Measurements from ENCODE around the gene ZCCHC7. TPM values are rescaled to one million over a fixed set of nuclear protein-coding genes. Genes with fewer than 3 reads are reported as not detected.

The ZCCHC7 gene
- total RNA-seq, 1 experiment from 2014 or later = 41.7 TPM

DNA sequence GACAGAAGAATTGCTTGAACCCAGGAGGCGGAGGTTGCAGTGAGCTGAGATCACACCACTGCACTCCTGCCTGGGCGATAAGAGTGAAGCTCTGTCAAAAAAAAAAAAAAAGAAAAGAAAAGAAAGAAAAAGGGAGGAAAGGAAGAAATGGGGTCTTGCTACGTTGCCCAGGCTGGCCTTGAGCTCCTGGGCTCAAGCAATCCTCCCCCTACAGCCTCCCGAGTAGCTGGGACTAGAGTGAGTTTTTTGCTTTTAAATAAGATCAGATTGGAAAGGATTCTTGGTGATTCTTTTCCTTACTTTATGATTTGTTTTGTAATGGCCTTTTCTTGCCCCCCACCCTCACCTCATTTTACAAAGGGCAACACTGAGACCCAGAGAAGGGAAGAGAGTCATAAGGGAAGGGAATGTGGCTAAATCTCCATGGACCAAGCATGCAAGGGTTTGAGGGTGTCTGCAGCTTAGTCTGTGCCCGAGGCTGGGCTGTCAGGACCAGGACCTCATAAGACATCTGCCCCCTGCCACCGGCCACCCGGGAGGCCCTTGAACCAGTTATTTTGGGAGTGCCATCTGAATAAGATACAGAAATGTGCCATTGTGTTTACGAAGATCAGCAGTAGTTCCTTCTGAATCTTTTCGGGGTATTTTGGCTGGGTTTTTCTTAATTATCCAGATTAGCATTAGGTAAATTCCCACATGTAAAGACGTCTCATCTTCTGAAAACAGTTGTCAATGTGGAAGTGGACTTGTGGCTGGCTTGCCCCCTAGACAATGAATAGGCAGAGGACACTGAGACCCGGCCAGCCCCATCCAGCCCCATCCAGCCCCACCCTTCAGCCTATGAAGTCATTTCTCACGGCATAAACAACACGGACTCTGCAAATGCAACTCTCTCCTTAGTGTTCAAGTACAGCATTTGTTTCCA, 257.6 kb downstream of the ZCCHC7 start:
- POLR2A ChIA-PET = no interaction called here
- intact Hi-C loops (cut with micrococcal nuclease) = no loop called here
- CTCF ChIA-PET = no interaction called here

DNA sequence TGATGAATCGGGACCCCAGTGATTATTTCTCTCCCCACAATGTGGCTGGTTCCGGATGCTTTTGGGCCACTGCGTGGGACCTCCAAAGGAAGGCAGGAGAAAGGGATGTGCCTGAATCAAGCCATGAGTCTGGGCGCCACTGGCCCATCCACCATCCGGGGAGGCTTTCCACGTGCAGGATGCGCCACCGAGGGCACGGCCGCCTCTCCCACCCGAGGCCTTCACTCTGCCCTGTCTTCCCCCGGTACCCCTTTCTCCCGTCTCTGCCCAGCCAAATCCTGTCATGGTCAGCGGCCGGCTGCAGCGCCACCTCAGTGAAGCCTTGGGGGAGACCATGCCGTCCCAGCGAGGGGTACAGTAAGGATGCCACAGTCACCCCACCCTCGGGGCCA, 258.2 kb downstream of the ZCCHC7 start:
- H3K4me3 Mint-ChIP-seq (ENCODE audit: unreplicated experiment) = no peak overlapping the region

More for the DNA sequence above, 257.6 kb downstream of the ZCCHC7 start:
- no peaks in the 10 kb centered on the region for H3K9me3 Mint-ChIP-seq (ENCODE audit: unreplicated experiment)
- no peaks in the 10 kb centered on the region for H3K4me1 Mint-ChIP-seq (ENCODE audit: insufficient read depth, unreplicated experiment)
- no peaks in the 10 kb centered on the region for H3K36me3 Mint-ChIP-seq (ENCODE audit: insufficient read depth, unreplicated experiment)
- DNase-seq (ENCODE audit: unreplicated experiment) = no peak
- TF ChIP-seq, protein P1, sequence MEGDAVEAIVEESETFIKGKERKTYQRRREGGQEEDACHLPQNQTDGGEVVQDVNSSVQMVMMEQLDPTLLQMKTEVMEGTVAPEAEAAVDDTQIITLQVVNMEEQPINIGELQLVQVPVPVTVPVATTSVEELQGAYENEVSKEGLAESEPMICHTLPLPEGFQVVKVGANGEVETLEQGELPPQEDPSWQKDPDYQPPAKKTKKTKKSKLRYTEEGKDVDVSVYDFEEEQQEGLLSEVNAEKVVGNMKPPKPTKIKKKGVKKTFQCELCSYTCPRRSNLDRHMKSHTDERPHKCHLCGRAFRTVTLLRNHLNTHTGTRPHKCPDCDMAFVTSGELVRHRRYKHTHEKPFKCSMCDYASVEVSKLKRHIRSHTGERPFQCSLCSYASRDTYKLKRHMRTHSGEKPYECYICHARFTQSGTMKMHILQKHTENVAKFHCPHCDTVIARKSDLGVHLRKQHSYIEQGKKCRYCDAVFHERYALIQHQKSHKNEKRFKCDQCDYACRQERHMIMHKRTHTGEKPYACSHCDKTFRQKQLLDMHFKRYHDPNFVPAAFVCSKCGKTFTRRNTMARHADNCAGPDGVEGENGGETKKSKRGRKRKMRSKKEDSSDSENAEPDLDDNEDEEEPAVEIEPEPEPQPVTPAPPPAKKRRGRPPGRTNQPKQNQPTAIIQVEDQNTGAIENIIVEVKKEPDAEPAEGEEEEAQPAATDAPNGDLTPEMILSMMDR (IDR thresholded peaks at IDR 0.05; ENCODE audit: unreplicated experiment) = no peak
- H3K4me3 Mint-ChIP-seq (ENCODE audit: unreplicated experiment) = no peak overlapping the region
- H3K27me3 Mint-ChIP-seq (ENCODE audit: insufficient read depth, unreplicated experiment) = peaks cover 19% of the 10 kb centered on the region
- BruUV-seq (replicated peaks) = no TSS peak
- H3K27ac Mint-ChIP-seq (ENCODE audit: low read depth, unreplicated experiment) = no peak overlapping the region

DNA sequence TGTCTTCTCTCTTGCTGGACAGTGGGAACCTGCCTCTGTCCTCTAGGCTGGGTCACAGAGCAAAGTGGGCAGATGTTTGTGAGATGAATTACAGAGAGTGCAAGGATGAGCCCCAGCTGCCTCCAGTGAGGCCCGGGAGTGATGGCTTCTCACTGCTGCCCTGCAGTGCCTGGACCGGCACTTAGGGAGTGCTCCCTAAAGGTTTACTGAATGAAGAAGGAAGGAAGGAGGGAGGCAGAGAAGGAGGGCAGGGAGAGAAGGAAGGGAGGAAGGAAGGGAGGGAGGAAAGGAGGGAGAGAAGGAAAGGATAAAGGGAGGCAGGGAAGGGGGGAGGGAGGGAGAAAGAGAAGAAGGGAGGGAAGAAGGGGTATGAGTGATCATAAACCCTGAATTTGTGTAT, 259.5 kb downstream of the ZCCHC7 start:
- no TSS peak for BruUV-seq (replicated peaks)
- ChIA-PET POLR2A (no interaction called here), CTCF (no interaction called here)
- Mint-ChIP-seq H3K4me3 (ENCODE audit: unreplicated experiment) (no peak overlapping the region), H3K9me3 (ENCODE audit: unreplicated experiment) (no peaks in the 10 kb centered on the region), H3K27me3 (ENCODE audit: insufficient read depth, unreplicated experiment) (peaks cover 19% of the 10 kb centered on the region), H3K4me1 (ENCODE audit: insufficient read depth, unreplicated experiment) (no peaks in the 10 kb centered on the region), H3K27ac (ENCODE audit: low read depth, unreplicated experiment) (no peak overlapping the region), H3K36me3 (ENCODE audit: insufficient read depth, unreplicated experiment) (no peaks in the 10 kb centered on the region)
- TF ChIP-seq, protein P1 (IDR thresholded peaks at IDR 0.05; ENCODE audit: unreplicated experiment) = no peak
- intact Hi-C loops (cut with micrococcal nuclease) = no loop called here
- DNase-seq (ENCODE audit: unreplicated experiment) = no peak

More for the DNA sequence above, 258.2 kb downstream of the ZCCHC7 start:
- no peak for DNase-seq (ENCODE audit: unreplicated experiment)
- H3K4me1 Mint-ChIP-seq (ENCODE audit: insufficient read depth, unreplicated experiment) = no peaks in the 10 kb centered on the region
- H3K36me3 Mint-ChIP-seq (ENCODE audit: insufficient read depth, unreplicated experiment) = no peaks in the 10 kb centered on the region
- H3K9me3 Mint-ChIP-seq (ENCODE audit: unreplicated experiment) = no peaks in the 10 kb centered on the region
- H3K27ac Mint-ChIP-seq (ENCODE audit: low read depth, unreplicated experiment) = no peak overlapping the region
- intact Hi-C loops (cut with micrococcal nuclease) = no loop called here
- ChIA-PET POLR2A (no interaction called here), CTCF (no interaction called here)
- no TSS peak for BruUV-seq (replicated peaks)
- peaks cover 19% of the 10 kb centered on the region for H3K27me3 Mint-ChIP-seq (ENCODE audit: insufficient read depth, unreplicated experiment)
- TF ChIP-seq, protein P1 (IDR thresholded peaks at IDR 0.05; ENCODE audit: unreplicated experiment) = no peak

DNA sequence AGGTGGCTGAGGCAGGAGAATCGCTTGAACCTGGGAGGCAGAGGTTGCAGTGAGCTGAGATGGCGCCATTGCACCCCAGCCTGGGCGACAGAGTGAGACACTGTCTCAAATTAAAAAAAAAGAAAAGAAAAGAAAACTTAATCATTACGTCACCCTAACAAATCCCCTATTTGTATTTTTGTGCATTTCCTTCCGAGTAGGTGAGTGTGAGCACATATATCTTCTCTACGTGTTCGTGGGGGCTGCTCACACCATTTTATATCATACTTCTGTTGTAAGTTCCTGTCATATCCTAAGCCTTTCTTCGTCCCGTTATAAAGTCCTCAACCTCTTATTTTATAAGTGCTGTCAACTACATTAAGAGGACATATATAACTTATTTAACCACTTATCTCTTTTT, 260.2 kb downstream of the ZCCHC7 start:
- Mint-ChIP-seq H3K27ac (ENCODE audit: low read depth, unreplicated experiment) (no peak overlapping the region), H3K27me3 (ENCODE audit: insufficient read depth, unreplicated experiment) (peaks cover 19% of the 10 kb centered on the region), H3K4me3 (ENCODE audit: unreplicated experiment) (no peak overlapping the region), H3K4me1 (ENCODE audit: insufficient read depth, unreplicated experiment) (no peaks in the 10 kb centered on the region), H3K36me3 (ENCODE audit: insufficient read depth, unreplicated experiment) (no peaks in the 10 kb centered on the region), H3K9me3 (ENCODE audit: unreplicated experiment) (no peaks in the 10 kb centered on the region)
- ChIA-PET CTCF (interaction anchor here (0.6 kb wide), 1 partner anchor 518 kb away, joined by 3 read pairs; no protein-coding TSS in a partner anchor), POLR2A (interaction anchor here (0.8 kb wide), 1 partner anchor 301 kb away, joined by 3 read pairs; no protein-coding TSS in a partner anchor)
- DNase-seq (ENCODE audit: unreplicated experiment) = no peak
- intact Hi-C loops (cut with micrococcal nuclease) = no loop called here
- BruUV-seq (replicated peaks) = no TSS peak
- TF ChIP-seq, protein P1 (IDR thresholded peaks at IDR 0.05; ENCODE audit: unreplicated experiment) = no peak
